Cerebellar cortex (tissue), 1 donor: Measurements from ENCODE around the gene GALNT9.
"Not testable (repeated sequence)": the region's sequence is repeated elsewhere in the genome, so short reads cannot be mapped to it uniquely, and the experiment has no call there.

Experiments used
- DNase-seq: peaks from one replicate; pipeline ENCODE4 v3.0.0-alpha.2; 2015; ENCODE audit warnings: low spot score

The GALNT9 gene

GRCh38 chr12:132230381-132230780, 99.0 kb downstream of the GALNT9 start:
- no peak for DNase-seq

- no peak for DNase-seq
Observed at GRCh38 chr12:132229926-132230325, 99.5 kb downstream of the GALNT9 start.

- DNase-seq, result no peak
Observed at GRCh38 chr12:132229193-132229760, 100.1 kb downstream of the GALNT9 start.

DNA sequence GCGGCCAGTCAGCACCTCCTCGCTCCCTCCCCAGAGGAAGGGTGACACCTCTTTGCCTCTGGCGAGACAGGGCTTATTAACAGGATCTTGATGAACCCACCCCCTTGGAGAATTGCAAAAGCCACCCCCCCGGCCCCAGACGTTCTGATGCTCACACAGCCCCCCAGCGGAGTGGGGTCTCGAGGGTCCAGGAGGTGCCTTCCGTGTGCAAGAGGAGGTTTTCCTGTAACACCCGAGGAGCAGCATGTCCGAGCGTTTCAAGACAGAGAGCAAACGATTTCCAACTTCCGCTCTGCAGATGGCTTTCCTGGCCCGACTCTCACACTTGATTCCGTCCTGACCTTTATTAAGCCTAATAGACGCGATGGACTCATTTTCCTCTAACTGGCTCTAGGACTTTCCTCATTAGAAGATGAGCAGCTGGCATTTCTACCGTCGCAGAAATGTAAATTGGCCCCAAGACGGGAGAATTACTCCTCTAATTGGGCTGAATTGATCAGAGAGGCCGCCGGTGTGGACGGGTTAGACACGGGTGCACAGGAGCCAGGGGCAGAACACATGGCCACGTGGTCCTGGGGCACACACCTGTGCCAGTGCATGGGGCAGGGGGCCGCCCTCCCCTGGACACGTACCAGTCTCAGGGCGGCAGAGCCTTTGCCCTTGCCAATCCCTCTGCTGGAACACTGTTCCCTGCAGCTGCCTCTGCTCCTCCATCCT, 100.8 kb downstream of the GALNT9 start:
- DNase-seq, result peak; percentile 58

- DNase-seq, result peak; percentile 58
Observed at GRCh38 chr12:132227782-132228475, 101.5 kb downstream of the GALNT9 start.

DNA sequence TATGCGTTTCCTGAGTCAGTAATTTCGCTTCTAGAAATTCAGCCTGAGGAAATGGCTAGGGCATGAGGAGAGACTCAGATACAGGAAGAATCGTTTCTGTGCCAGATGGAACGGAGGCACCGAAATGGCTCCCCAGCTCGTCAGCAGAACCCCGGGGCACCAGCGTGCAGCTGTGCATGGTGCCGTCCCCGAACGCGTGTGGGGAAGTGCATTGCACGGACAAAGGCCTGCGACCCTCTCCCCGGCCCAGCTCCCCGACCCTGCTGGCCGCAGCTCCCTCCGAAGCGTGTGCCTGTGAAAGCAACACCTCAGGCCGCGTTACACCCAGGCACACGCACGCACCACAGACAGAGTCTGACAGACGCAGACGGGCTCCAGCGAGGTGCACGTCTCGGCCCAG, 102.3 kb downstream of the GALNT9 start:
- no peak for DNase-seq

DNA sequence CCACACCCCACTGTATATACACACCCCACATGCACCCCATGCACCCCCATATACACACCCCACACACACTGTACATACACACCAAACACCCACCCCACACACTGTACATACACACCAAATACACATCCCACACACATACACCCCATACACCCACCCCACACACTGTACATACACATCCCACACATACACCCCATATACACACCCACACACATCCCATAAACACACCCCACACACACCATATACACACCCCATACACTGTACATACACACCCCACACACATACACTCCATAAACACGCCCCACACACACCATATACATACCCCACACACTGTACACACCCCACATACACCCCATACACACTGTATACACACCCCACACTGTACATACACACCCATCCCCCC, 102.8 kb downstream of the GALNT9 start:
- DNase-seq, result no peak

DNA sequence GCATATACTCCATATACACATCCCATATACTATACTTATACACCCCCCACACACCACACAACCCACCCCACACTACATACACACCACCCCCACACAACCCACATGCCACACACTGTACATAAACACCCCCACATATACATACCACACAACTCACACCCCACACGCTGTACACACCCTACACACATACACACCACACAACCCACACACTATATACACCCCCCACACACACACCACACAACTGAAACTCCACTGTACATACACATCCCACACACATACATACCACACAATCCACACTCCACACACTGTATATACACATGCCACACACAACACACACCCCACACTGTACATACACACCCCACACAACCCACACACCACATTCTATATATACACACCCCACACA, 104.2 kb downstream of the GALNT9 start:
- DNase-seq, result no peak

DNA sequence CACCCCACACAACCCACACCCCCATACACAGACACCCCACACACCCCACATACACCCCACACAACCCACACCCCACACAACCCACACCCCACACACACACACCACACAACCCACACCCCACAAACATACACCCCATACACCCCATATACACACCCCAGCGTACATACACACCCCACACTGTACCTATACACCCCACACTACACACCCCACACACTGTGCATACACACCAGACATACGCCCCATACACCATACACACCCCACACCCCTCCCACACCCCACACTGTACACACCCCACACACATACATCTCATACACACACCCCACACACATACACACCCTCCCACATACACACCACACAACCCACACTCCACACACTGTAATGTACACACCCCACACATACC, 104.9 kb downstream of the GALNT9 start:
- no peak for DNase-seq

DNA sequence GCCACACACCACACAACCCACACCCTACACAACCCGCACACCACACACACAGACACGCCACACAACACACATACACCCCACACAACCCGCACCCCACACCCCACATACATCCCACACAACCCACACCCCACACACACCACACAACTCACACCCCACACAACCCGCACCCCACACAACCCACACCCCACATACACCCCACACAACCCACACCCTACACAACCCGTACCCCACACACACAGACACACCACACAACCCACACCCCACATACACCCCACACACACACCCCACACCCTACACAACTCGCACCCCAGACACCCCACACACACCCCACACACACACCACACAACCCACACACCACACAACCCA, 106.6 kb downstream of the GALNT9 start:
- no peak for DNase-seq

DNA sequence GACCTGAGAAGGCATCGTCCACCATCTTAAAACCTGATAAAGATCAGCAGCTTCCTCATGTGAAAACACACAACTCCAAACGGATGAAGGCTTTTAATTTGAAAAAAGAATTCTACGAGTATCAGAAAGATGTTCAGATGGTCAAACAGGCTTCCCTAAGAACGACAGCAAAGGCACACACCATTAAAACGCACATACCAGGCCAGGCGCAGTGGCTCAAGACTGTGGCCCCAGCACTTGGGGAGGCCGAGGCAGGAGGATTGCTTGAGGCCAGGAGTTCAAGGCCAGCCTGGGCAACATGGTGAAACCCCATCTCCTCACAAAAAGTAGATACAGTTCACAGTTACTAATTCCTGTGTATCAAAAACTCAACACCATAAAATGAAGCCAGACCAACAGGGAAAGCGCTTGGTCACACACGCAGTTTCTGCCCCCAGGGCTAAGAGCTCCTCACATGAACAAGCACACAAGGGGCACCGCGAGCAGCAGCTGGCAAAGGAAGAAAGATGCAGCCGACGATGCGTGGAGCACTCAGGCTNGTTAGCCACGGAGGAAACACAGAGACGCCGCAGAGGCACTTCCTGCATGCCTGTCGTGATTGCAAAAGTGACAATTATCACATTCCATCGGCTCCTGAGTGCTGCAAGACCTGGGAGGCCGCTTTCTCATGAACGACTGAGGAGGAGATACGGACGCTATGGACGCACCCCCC, 107.1 kb downstream of the GALNT9 start:
- DNase-seq, result peak; percentile 62

- not testable (repeated sequence) for DNase-seq
Observed at GRCh38 chr12:132219761-132220160, 109.6 kb downstream of the GALNT9 start.

DNA sequence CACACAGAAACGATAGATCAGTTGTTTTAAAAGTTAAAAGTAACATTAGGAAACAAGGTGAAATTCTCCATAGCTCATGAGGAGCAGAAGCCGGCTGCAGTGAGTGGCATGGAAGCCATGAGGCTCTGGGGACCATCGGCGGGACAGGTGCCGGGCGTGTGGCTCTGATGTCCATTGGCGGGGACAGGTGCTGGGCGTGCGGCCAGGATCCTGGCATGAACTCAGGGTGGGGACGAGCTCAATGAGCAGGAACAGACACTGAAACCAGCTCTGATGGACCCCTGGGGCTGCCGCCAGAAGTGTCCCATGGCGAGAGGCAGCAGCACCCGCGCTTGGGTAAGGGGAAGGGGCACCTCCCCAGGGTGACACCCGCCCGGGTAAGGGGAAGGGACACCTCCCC, 110.1 kb downstream of the GALNT9 start:
- DNase-seq, result peak; percentile 53

DNA sequence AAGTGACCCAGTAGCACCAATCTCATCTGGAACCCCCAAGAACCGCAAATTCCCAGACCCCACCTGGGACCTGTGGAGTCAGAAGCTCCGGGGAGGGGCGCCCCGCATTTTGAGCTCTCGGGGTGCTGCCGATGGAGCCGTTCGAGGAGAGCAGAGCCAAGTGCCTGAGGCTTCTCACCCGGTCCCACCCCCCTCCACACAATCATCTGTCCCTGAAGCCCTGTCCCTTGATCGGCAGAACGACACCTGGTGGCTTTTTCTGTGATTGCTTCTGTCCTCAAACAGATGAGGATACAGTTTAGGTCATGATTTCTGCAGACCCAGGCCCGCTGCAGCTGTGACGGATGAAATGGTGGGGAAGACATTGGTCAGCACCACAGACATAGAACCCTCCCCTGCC, 110.5 kb downstream of the GALNT9 start:
- DNase-seq, result peak; percentile 54

- DNase-seq, result no peak
Observed at GRCh38 chr12:132218527-132218875, 110.9 kb downstream of the GALNT9 start.

DNA sequence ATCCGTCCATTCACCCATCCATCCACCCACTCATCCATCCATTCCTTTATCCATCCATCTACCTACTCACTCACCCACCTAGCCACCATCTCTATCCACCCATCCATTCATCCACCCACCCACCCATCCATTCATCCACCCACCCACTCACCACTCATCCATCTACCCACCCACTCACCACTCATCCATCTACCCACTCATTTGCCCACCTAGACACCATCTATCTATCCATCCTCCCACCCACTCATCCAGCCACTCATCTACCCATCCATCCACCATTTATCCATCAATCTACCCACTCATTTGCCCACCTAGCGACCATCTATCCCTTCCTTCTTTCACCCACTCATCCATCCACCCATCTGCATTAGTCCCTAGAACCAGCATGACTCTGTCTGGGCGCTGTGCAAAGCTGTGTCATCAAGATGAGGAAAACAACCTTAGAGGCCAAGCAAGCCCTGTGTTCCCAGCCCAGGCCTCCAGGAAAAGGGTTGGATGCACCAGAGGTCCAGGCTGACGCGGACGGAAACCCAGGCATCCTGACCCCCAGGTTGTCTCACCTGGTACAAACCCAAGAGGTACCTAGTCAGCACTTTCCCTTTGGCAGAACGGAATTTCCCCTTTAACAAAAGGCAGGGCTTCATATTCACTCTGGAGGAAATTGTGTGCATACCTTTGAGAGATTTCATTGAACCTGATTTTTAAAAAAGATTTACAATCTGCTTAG, 111.4 kb downstream of the GALNT9 start:
- no peak for DNase-seq

GRCh38 chr12:132217371-132217770, 112.0 kb downstream of the GALNT9 start:
- DNase-seq, result no peak

- DNase-seq, result peak; percentile 56
Observed at GRCh38 chr12:132216354-132216987, 112.9 kb downstream of the GALNT9 start.

DNA sequence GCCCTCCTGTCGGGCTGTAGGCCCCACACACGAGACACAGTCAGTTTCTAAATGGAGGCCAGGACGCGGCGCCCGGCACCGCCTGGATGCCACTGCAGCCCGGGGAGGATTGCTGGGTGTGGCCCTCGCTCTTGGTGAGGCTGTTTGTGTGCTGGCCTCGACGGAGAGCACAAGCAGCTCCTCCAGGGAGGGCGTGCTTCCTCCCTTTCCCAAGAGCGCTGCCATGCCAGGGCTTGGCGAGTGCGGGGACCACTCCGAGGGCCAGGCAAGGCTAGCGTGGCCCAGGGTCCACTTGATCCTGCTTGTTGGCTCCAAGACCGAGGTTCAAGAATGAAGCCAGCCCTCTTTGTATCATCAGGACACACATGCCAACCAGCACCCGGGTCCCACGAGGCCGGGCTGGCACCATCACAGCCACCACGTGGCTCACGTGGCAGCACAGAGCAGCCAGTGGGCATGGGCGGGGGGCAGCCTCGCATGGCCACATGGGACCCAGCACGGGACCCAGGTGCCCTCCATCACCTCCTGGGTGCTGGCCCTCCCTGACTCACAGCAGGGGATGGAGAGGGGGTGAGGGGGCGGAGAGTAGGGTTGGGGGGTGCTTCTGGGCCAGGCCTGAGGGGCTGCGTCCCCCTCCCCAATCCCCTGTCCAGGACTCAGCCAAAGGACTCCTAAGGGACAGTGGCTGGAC, 113.9 kb downstream of the GALNT9 start:
- no peak for DNase-seq

- no peak for DNase-seq
Observed at GRCh38 chr12:132214891-132215290, 114.5 kb downstream of the GALNT9 start.

- no peak for DNase-seq
Observed at GRCh38 chr12:132214161-132214476, 115.3 kb downstream of the GALNT9 start.
